ENCODE measurements around the gene CAPN3. TPM values are rescaled to one million over a fixed set of nuclear protein-coding genes. Genes with fewer than 3 reads are reported as not detected.

Gene CAPN3
- total RNA-seq, 4 donors from 2014 or later: 20.3 to 42.9 (median 35.9) TPM

DNA sequence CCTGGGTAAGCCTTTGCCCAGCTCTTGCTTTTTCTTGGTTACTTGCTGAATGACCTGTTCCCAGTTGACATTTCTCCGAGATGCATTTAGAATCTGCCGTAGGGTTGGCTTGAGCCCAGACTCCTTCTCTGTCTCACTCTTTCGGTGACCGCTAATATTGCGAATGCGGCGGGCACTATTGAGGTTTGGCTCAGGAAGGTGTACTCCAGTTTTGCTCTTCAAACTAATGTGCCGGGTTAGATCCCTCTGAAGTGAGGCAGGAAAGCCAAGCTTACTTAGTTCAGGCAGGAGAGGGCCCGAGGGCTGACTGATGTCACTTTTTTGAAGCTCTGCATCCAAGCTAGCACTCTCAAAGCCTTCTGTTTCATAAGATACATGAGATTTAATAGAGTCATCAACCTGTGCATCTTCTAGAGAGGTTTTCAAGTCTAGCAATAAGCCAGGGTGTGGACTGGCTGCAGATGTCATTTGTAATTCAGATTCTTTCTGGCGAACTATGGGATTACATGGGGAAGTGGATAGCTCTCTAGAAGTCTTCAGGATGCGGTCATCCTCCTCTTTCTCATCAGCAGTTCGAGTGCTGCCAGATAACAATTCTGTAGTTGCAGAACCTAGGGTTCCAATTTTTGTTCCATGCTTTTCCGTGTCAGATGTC lies 90.6 kb downstream of the CAPN3 start:
- DNase-seq (ENCODE audit: low spot score in 2 of 2): no peak
- intact Hi-C loops (cut with DNase I; ENCODE audit: low total_unique reads): no loop called here
- no peak overlapping the region for H3K4me3 ChIP-seq (ENCODE audit: low read depth, poor library complexity, severe bottlenecking)
- 94 to 97% methylated on average over 13 of the region's 13 CpGs for WGBS, 2 donors
- TF ChIP-seq POLR2A (IDR thresholded peaks at IDR 0.05): no peak
- TF ChIP-seq, protein P1, sequence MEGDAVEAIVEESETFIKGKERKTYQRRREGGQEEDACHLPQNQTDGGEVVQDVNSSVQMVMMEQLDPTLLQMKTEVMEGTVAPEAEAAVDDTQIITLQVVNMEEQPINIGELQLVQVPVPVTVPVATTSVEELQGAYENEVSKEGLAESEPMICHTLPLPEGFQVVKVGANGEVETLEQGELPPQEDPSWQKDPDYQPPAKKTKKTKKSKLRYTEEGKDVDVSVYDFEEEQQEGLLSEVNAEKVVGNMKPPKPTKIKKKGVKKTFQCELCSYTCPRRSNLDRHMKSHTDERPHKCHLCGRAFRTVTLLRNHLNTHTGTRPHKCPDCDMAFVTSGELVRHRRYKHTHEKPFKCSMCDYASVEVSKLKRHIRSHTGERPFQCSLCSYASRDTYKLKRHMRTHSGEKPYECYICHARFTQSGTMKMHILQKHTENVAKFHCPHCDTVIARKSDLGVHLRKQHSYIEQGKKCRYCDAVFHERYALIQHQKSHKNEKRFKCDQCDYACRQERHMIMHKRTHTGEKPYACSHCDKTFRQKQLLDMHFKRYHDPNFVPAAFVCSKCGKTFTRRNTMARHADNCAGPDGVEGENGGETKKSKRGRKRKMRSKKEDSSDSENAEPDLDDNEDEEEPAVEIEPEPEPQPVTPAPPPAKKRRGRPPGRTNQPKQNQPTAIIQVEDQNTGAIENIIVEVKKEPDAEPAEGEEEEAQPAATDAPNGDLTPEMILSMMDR (IDR thresholded peaks at IDR 0.05): no peak

DNA sequence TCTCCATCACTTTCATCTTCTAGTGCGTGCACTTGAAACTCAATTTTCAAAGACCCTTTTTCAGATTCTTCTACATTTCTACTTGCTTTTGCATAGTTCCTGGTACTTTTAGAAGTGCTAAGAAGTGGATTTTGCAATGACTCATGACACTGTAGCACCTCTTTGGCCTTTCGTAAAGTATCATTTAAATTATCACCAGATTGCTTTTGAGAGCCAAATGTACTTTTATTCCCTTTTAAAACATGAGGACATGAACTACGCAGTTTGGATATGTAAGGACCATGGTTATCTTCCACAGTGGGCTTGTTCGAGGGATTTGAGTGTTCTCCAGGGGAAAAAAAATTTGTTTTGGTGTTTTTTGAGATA lies 91.1 kb downstream of the CAPN3 start:
- no peak overlapping the region for H3K4me3 ChIP-seq (ENCODE audit: low read depth, poor library complexity, severe bottlenecking)
- DNase-seq (ENCODE audit: low spot score in 2 of 2): no peak
- TF ChIP-seq, protein P1 (IDR thresholded peaks at IDR 0.05): no peak
- no peak for TF ChIP-seq POLR2A (IDR thresholded peaks at IDR 0.05)
- intact Hi-C loops (cut with DNase I; ENCODE audit: low total_unique reads): no loop called here
- 96 to 99% methylated on average over 4 of the region's 4 CpGs for WGBS, 2 donors

DNA sequence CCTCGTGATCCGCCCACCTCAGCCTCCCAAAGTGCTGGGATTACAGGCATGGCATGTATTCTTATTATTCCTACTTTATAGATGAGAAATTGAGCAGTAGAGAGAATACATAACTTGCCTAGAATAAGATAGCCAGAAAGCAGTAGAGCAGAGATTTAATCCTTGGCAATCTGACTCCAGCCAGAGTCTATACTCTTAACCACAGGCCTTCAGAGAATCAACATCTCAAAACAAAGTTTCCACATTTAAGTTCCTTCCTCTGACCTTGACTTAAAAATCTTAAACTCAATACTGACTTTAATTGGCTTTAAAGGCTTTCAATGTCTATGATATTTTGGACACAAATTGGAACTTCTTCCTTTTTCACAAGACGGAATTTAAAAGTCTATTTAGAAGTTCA lies 94.5 kb downstream of the CAPN3 start:
- DNase-seq (ENCODE audit: low spot score in 2 of 2): no peak
- 97% methylated on average over 3 of the region's 3 CpGs for WGBS, 2 donors
- intact Hi-C loops (cut with DNase I; ENCODE audit: low total_unique reads): no loop called here
- no peak for TF ChIP-seq POLR2A (IDR thresholded peaks at IDR 0.05)
- TF ChIP-seq, protein P1 (IDR thresholded peaks at IDR 0.05): no peak
- no peak overlapping the region for H3K4me3 ChIP-seq (ENCODE audit: low read depth, poor library complexity, severe bottlenecking)

DNA sequence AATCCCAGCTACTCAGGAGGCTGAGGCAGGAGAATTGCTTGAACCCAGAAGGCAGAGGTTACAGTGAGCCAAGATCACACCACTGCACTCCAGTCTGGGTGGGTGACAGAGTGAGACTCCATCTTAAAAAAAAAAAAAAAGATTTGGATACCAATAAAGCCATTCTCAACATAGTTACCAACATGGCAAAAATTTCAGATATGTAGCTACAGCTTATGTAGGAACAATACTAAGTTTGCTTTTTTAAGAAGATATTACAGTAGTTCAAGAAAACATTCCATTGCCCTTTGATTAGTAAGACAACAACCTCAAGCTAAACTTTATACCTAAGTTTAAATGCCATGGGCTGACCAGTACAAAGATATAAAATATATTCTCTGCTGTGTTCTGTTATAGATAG lies 97.2 kb downstream of the CAPN3 start:
- intact Hi-C loops (cut with DNase I; ENCODE audit: low total_unique reads): no loop called here
- no peak for DNase-seq (ENCODE audit: low spot score in 2 of 2)
- no peak overlapping the region for H3K4me3 ChIP-seq (ENCODE audit: low read depth, poor library complexity, severe bottlenecking)
- TF ChIP-seq, protein P1 (IDR thresholded peaks at IDR 0.05): no peak
- no peak for TF ChIP-seq POLR2A (IDR thresholded peaks at IDR 0.05)

DNA sequence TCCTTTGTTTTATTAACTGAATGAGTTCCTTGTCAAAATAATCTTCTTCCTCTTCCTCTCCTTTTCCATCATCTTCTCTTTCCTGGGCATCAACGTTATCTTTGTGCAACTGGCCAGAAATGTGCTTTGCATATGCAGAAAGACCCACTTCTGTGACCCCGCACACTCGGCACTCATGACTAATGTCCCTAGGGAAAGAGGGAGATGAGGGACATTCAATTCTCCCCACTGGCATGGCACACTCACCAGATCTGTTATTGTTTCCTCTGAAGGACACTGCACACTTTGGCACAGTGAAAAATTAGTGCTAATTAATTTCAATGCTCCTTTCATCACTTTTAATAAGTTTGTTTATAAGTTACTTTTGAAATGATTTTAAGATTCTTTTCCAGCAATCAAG lies 97.7 kb downstream of the CAPN3 start:
- TF ChIP-seq, protein P1 (IDR thresholded peaks at IDR 0.05): no peak
- TF ChIP-seq POLR2A (IDR thresholded peaks at IDR 0.05): no peak
- no peak for DNase-seq (ENCODE audit: low spot score in 2 of 2)
- H3K4me3 ChIP-seq (ENCODE audit: low read depth, poor library complexity, severe bottlenecking): no peak overlapping the region
- 17% methylated on average over 3 of the region's 3 CpGs for WGBS, 2 donors
- intact Hi-C loops (cut with DNase I; ENCODE audit: low total_unique reads): no loop called here
